ENCODE results near the gene ECEL1.
"Not testable (repeated sequence)": the region's sequence is repeated elsewhere in the genome, so short reads cannot be mapped to it uniquely, and the experiment has no call there.

Gene ECEL1

DNA sequence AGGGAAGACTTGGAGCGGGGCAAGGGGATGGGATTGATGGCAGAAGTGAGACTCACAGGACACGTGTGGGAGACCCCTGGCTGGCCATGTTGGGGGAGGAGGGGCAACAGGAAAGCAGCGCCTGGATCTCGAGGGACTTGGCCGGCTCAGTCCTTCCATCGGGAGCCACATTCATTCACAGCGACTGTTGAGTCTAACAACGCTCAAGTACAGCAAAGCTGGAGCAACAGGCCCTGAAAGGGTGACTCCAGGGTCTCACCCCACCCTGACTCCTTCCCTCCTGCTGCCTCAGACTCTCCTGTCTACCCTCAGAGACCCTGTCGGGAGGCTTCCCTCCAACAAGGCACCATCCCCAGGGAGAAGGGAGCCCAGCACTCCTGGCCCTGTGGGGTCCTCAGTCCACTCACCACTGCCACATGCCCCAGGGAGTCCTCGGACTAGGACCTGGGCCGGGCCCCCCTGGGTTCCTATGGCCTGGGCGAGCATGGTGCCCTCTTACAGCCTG, 46.4 kb downstream of the ECEL1 start:
- no peak for DNase-seq (ENCODE audit: low spot score)

DNA sequence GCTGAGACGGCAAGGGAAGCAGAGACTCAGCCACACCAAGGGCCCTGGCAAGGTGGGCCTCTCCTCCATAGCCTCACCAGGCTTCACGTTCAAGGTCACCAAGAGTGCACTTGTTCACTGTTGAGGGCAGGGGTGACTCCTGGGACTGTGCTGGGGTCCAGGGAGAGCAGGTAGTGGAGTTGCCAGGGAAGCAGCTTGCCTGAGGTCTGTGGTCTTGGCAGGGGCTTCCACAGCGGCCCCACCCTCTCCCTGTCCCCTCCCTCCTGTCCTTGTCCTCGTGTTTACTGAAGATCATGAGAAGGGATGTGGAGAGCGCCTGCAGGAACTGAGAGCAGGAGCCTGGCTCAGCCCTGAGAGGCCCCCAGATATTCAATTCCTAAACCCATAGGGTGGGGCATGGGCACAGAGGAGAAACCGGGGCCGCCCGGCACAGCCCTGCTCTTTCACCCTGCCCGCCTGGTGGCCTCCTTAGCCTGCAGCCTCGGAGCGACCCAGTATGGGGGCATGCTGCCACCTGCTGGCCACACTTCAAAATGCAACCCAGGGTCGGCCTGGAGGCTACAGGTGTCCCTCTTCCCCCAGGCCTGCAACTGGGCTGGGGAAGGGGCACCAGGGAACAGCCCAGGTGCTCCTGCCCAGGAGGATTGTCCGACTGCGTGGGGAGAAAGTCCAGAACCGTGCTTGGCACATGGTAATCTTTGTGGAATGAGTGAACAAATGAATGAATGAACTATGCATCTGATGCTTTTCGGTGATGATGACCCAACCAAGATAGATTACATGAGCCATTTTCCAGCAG, 47.2 kb downstream of the ECEL1 start:
- DNase-seq (ENCODE audit: low spot score): peak; percentile 78

DNA sequence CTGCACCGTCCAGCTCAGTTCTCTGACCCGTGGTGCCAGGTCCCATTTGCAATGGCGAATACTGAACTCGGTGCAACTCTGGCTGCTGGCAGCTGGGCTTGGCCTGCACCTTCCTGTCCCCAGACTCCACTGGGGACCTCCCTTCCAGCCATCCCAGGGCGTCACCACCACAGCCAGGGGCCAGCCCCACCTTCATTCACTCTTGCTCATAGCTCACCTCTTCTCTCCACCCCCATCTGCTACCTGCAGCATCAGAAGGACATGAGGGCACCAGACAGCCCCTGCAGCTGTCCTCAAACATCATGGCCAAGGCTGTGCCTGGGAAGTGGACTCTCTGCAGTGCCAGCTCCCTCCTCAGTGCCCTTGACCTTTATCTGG, 47.9 kb downstream of the ECEL1 start:
- peak; percentile 56 for DNase-seq (ENCODE audit: low spot score)

DNA sequence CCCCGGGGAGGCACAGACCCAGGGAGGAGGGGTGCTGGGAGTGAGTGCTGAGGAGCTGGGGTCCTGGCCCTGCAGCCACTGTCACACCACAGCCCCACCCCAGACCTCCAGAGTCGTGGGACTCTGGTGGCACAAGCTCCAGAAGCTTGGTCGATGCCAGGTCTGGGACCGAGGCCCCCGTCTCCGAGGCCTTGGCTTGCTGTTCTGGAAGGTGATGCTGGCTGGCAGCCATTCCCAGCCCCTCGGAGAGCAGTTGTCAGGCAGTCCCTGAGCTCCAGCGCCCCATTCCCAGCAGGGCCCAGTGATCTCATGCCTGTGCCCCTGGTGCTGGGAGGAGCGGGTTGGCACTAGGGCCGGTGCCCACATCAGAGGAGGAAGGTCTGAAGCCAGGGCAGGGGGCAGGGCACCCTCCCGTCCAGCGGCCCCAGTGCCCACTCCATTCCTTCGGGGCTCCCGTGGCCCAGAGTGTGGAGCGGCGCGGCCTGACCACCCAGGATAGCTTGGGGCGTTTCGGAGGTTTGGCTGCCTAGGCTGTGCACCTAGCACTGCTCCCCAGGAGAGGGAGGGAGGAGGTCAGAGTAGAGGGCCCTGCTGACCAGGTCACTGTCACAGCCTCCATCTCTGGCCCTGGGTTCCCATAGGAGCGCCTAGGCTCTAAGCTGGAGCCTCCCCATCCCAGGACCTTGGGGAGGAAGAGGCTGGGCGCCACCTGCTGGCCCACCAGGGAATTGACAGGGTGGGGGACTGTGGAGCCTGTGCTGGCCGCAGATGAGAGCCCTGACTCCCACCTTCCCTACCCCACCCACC, 48.5 kb downstream of the ECEL1 start:
- DNase-seq (ENCODE audit: low spot score): no peak

DNA sequence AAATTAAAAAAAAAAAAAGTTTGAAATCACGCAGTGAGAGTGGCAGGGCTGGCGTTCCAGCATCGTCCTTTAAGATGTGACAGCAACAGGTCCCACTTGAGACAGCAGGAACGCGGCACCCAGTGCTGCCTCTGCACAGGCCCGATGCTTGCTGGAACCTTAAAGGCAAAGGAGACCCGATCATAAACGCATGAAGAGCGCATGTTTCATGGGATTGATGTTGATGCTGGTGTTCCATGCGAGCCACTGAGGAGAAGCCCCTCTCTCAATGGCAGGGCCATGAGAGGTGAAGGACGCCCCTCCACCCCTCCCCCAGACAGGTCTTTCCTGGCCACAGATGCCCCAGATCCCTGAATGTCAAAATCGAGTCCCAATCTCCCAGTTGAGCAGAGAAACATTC, 49.5 kb downstream of the ECEL1 start:
- no peak for DNase-seq (ENCODE audit: low spot score)

DNA sequence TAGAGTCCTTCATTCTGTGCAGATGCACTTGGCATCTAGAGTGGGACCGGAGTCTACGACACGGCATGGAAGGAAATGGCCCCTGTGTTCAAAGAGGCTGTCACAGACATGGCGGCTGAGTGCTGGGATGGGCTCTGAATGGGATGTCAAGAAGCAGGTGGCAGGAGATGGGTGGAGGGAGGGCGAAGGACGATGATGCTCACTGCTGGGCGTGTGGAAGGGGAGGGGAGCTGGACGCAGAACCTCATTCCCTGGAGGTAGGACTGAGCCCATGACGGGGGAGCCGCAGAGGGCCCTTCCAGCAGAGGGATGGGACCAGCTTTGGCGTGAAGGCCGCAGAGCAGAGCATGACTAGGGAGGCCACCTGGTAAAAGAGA, 50.5 kb downstream of the ECEL1 start:
- DNase-seq (ENCODE audit: low spot score): no peak

DNA sequence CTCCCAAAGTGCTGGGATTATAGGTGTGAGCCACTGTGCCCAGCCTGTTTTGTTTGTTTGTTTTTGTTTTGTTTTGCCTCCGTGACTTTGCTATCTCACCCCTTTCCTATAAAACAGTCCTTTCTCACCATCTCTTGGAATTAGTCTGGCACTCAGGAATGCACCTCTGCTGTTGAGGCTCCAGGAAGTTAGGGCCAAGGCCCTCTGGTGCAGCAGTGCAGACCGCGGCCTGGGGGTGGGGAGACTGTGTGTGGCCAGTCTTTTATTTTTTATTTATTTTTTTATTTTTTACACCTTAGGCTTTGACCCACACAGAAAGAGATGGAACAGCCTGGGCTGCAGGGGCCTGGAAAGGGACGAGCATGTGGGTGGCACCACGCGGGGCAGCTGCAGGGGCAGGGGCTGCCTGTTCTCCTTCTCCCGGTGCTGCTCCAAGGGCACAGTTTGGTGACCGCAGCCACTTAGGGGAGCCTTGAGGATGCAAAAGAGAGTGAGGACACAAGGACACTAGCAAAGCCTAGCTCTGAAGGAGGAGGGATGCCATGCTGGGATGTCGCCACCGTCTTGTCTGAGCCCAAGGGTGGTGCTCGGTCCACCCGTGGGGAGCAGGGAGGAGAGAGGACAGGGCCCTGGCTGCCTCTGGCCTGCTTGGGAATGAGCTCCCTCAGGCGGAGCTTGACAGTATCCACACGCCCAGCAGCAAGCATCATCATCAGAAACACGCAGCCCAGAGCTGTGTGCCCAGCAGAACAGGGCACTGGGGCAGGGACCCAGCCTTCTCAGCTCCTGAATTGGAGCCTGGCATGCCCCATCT, 51.0 kb downstream of the ECEL1 start:
- peak; percentile 34 for DNase-seq (ENCODE audit: low spot score)

DNA sequence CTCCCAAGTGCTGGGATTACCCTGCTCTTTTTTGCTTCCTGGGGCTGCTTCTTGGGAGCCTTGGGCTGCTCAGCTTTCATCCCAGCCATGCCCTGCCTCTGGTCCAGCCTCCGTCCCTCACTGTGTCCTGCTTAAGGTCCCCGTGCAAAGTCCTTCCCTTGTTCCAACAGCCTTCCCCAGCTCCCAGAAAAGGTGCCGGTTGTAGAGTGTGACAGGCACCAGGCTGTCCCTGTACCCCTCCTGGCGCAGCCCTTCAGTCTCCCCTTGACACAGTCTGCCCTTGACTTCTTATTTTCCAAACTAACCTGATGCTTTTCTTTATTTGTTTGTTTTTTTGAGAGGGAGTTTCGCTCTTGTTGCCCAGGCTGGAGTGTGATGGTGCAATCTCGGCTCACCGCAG, 51.8 kb downstream of the ECEL1 start:
- DNase-seq (ENCODE audit: low spot score): no peak

DNA sequence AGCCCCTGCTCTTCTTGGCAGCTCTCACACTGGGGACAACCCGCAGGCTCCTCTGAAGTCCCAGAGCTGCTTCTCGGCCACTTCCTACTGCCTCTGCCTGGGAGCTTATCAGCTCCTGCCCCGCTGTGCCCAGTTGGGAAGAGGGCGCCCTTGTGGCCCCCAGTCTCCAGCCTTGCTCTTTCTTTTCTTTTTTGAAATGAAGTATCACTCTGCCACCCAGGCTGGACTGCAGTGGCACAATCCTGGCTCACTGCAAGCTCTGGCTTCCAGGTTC, 52.3 kb downstream of the ECEL1 start:
- DNase-seq (ENCODE audit: low spot score): no peak

DNA sequence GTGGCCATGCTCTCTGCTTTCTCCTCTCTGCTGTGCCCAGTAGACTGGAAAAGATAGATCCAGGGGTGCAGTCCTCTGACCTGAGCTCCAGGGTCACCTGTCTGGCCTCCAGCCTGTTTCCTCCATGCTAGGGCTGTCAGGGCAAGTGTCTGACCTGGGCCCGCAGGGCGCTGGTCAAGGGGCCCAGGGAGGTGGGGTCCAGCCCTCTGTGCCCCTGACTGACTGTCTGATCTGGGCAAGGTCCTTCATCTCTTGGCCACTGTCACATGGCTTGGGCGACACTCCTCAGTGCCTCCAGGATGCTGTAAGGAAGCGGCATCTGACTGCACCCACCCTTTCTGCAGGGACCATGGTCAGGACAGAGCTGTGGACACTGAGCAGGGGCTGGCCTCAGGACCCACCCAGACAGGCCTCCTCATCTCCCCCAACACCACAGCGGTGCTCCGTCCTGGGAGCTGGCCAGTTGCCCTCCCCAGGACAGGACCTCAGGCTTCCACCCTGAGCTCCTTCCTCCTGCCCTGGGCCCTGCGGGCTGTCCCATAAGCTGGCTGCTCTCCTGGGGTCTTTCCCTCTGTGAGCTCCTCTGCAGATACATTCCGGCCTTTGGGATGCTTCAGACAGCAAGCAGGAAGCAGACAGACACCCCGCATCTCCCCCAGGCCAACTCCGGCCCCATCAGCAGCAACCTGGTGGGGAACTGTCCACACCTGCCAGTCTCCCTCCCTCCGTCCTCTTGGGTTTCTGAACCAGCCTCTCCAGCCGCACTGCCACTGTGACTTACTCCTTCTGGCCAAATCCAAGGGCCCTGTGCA, 52.9 kb downstream of the ECEL1 start:
- DNase-seq (ENCODE audit: low spot score): no peak

DNA sequence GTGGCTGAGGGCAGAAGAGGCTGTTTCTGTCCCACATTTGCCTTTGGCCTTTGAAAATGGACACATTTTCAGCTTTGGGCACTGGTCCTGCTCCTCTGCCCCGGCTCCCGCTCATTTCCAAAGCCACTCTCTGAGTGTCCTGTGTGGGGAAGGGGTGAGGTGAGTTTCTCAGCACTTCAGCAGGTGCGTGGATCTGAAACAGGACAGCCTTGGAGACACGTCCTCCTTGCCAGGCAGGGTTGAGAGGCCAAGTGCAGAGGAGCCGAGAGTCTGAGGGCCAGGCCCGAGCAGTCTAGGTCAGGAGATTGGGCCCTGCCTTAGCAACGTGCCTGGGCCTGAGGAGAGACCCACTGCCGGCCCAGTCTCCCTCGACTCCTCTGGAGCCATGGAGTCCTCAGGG, 53.5 kb downstream of the ECEL1 start:
- no peak for DNase-seq (ENCODE audit: low spot score)

DNA sequence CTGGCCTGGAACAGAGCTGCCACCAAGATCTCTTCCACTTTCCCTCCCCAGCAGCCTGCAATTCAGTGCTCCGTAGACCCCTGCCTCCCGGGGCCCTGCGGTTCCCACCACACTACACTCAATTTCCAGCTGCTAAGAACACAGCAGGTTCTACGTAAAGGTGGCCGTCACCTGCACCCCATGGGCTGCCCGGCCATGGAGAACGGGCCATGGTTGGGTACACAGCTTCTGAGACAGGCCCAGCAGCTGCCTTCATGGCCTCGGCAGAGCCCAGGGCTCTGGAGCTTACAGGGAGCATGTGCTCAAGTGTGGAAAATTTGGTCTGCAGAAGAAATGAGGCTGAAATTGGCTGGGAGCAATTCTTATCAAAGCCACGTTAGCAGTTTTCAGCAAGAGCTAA, 54.0 kb downstream of the ECEL1 start:
- DNase-seq (ENCODE audit: low spot score): not testable (repeated sequence)

DNA sequence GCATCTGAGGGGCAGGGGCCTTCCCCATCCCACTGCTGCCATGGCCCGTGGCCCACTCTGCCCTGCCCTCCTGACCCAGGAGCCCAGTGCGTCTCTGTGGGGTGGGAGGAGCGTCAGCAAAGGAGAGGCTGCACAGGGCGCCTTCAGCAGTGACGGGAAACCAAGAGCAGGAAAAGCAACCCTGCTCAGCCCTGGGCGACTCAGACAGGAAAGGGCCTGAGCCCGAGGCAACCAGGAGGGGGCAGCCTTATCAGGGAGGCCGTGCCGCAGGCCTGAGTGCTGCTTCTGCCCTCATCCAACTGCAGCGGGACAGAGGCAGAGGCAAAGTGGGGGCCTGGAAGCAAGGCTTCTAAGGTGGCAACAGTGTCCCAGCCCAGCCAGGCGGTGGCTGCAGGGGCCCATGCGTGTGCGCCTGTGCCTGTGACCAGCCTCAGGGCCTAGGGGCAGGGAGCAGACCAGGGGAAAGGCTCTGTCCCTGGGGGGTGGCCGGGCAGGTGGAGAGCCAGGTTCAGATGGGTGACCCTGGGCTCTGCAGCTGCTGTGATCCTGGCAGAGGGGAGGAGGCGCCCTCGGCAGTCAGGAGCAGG, 54.9 kb downstream of the ECEL1 start:
- no peak for DNase-seq (ENCODE audit: low spot score)

DNA sequence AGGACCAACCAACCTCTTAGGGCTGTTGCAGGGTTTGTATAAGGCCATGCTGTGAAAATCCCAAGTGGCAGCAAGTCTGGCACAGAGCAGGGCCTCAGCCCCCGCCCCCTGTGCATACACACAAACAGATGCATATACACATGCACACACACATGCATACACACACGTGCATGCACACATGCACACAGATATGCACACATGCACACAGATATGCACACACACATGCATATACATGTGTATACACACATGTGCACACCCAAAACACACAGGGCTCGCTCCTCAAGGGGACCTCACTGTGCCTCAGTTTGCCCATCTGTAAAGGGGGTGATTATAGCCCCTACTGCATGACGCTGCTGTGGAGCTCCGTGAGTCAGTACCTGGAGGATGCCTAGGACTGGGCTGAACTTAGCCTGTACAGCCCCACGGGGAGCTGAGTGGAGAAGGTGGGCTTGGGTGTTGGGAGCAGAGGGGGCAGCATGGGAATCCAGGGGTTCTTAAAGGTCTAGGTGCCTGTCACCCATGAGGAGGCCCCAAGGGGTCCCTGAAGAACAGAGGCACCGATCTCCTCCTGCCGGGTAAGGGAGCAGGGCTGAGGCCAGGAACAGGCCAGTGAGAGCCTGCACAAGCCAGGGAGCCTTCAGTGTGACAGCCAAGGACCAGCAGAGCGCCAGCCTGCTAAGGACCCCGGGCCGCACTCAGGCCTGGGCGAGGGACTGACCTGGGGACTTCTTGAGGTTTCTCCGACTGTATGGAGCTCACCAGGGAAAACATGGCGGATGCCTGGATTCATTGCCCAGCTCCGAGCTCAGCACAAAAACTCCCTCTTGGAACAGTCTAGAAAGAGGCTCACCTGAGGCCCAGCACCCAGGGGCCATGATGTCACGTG, 55.7 kb downstream of the ECEL1 start:
- no peak for DNase-seq (ENCODE audit: low spot score)

All from LoVo (cell line).